ENCODE measurements around the gene ANKLE2.
A peak's percentile ranks its signal among the peaks of the same experiment; 100 is the strongest.
"Not testable (repeated sequence)": the region's sequence is repeated elsewhere in the genome, so short reads cannot be mapped to it uniquely, and the experiment has no call there.

Gene ANKLE2

GRCh38 chr12:132761032-132761920 lies at the start of gene ANKLE2:
TSS of gene ANKLE2 (minus strand) at chr12:132761832. CDS start at chr12:132761798, 34 bp downstream.
- Histone ChIP-seq H3K27me3 (ENCODE audit: low read length) (no peaks in the 10 kb centered on the region), H3K27ac (ENCODE audit: low read depth, low read length) (peak within 1 kb of the TSS; percentile 96)
- no peak for TF ChIP-seq CTCF (IDR thresholded peaks at IDR 0.05; ENCODE audit: insufficient read depth, low read length, poor library complexity, severe bottlenecking)
- no peak for TF ChIP-seq EZH2phosphoT487 (conservative IDR thresholded peaks at IDR 0.05; ENCODE audit: low read length)

DNA sequence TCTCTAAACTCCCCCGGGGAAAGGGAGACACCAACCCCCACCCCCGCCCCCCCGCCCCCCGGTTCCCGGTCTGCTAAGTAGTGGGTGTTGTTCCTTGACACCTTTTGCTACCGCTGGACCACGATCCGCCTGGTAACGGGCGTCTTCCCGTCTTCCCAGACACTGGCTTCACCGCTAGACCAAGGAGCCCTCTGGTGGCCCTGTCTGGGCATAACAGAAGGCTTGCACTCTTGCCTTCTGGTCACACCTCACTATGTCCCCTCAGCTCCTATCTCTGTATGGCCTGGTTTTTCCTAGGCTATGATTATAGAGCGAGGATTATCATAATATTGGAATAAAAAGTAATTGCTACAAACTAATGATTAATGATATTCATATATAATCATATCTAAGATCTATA lies 47.8 kb upstream of the ANKLE2 start:
- H3K9me2 ChIP-seq (replicated peaks; ENCODE audit: insufficient read depth, low read length); H4K20me1 ChIP-seq (ENCODE audit: low read depth, low read length); H3K27ac ChIP-seq (ENCODE audit: low read depth, low read length); H3K9ac ChIP-seq (ENCODE audit: low read length); H3K4me2 ChIP-seq (ENCODE audit: low read depth, low read length, poor library complexity, severe bottlenecking); H2AFZ ChIP-seq (ENCODE audit: low read depth, low read length, severe bottlenecking); H3K36me3 ChIP-seq (ENCODE audit: low read length); H3K9me3 ChIP-seq (ENCODE audit: insufficient read depth, low read length); H3K4me3 ChIP-seq (ENCODE audit: insufficient read depth, low read length, poor library complexity, severe bottlenecking); H3K79me2 ChIP-seq (ENCODE audit: insufficient read depth, low read length); H3F3A ChIP-seq (ENCODE audit: insufficient read depth); H3K27me3 ChIP-seq (ENCODE audit: low read length): not testable (repeated sequence)

More at GRCh38 chr12:132761032-132761920, at the start of gene ANKLE2:
- 0 out of 2 replicates have a peak, but pooled peaks cover 4% of the 10 kb centered on the region for H3K36me3 ChIP-seq (ENCODE audit: low read length)
- 0 out of 2 replicates have a peak, but pooled peaks cover 6% of the 10 kb centered on the region for H3F3A ChIP-seq (ENCODE audit: insufficient read depth)
- H4K20me1 ChIP-seq (ENCODE audit: low read depth, low read length), result peaks cover 18% of the 10 kb centered on the region; the same call in 1 of the 2 replicates
- peak within 1 kb of the TSS; percentile 93 for H3K4me3 ChIP-seq (ENCODE audit: insufficient read depth, low read length, poor library complexity, severe bottlenecking)
- peaks cover 59% of the 10 kb centered on the region for H3K79me2 ChIP-seq (ENCODE audit: insufficient read depth, low read length)
- no peaks in the 10 kb centered on the region for H3K9me3 ChIP-seq (ENCODE audit: insufficient read depth, low read length)
- H2AFZ ChIP-seq (ENCODE audit: low read depth, low read length, severe bottlenecking), result peak within 1 kb of the TSS; percentile 77
- no peaks in the 10 kb centered on the region for H3K9me2 ChIP-seq (replicated peaks; ENCODE audit: insufficient read depth, low read length)
- peak within 1 kb of the TSS; percentile 99 for H3K9ac ChIP-seq (ENCODE audit: low read length)
- H3K4me2 ChIP-seq (ENCODE audit: low read depth, low read length, poor library complexity, severe bottlenecking), result peak within 1 kb of the TSS; percentile 88

- Histone ChIP-seq H3F3A (ENCODE audit: insufficient read depth) (no peaks in the 10 kb centered on the region; the same call in 1 of the 2 replicates), H3K9me3 (ENCODE audit: insufficient read depth, low read length) (no peaks in the 10 kb centered on the region), H3K9ac (ENCODE audit: low read length) (no peak overlapping the region), H3K36me3 (ENCODE audit: low read length) (no peaks in the 10 kb centered on the region; the same call in 1 of the 2 replicates), H3K27ac (ENCODE audit: low read depth, low read length) (no peak overlapping the region), H4K20me1 (ENCODE audit: low read depth, low read length) (no peaks in the 10 kb centered on the region), H3K27me3 (ENCODE audit: low read length) (no peaks in the 10 kb centered on the region), H3K79me2 (ENCODE audit: insufficient read depth, low read length) (peaks cover 4% of the 10 kb centered on the region; the same call in 1 of the 2 replicates), H3K4me3 (ENCODE audit: insufficient read depth, low read length, poor library complexity, severe bottlenecking) (no peak overlapping the region), H2AFZ (ENCODE audit: low read depth, low read length, severe bottlenecking) (no peak overlapping the region), H3K4me2 (ENCODE audit: low read depth, low read length, poor library complexity, severe bottlenecking) (no peak overlapping the region), H3K9me2 (replicated peaks; ENCODE audit: insufficient read depth, low read length) (no peaks in the 10 kb centered on the region)
- TF ChIP-seq EZH2phosphoT487 (conservative IDR thresholded peaks at IDR 0.05; ENCODE audit: low read length) (no peak), CTCF (IDR thresholded peaks at IDR 0.05; ENCODE audit: insufficient read depth, low read length, poor library complexity, severe bottlenecking) (no peak)
Measured at GRCh38 chr12:132807295-132808092, 45.9 kb upstream of the ANKLE2 start.

Data from SU-DHL-6 (cell line).